Natural killer cell treated with Interleukin-12 subunit alpha and Interleukin-12 subunit beta and Interleukin-15 and Interleukin-18, amount 100 ng/mL, for 72 hours (primary cell): Measurements from ENCODE around the gene HECW1. TPM values are rescaled to one million over a fixed set of nuclear protein-coding genes. Genes with fewer than 3 reads are reported as not detected.

ENCODE experiments used
- ATAC-seq, 2 donors: fragments of 150-1000 bp; cut with Tn5 transposase in 1 of 2; sonication (Bioruptor Pico), chemical (Tn5 transposase) in 1 of 2; 2 replicates each; pipeline ENCODE4 v1.10.0; 2021
- DNase-seq: peaks from one replicate; pipeline ENCODE4 v3.0.0; 2022; ENCODE audit warnings: low spot score
- H3K27ac Mint-ChIP-seq, 2 donors: 1 replicate in 1 of 2; 2 replicates in 1 of 2; pipeline ENCODE4 v1.8.0; 2022; ENCODE audit warnings: mixed read lengths in 2 of 2, mild to moderate bottlenecking in 1 of 2, moderate library complexity in 1 of 2
- H3K27me3 Mint-ChIP-seq, 2 donors: 1 replicate in 1 of 2; 2 replicates in 1 of 2; pipeline ENCODE4 v1.8.0; 2022; ENCODE audit warnings: mixed read lengths in 2 of 2
- H3K36me3 Mint-ChIP-seq: one replicate; pipeline ENCODE4 v1.8.0; 2022; ENCODE audit warnings: mixed read lengths
- H3K4me1 Mint-ChIP-seq, 2 donors: 1 replicate in 1 of 2; 2 replicates in 1 of 2; pipeline ENCODE4 v1.8.0; 2022; ENCODE audit warnings: low read depth in 2 of 2, mixed read lengths in 2 of 2, mild to moderate bottlenecking in 1 of 2
- H3K4me3 Mint-ChIP-seq: one replicate; pipeline ENCODE4 v1.8.0; 2022; ENCODE audit warnings: mixed read lengths
- H3K9me3 Mint-ChIP-seq: 2 replicates; pipeline ENCODE4 v1.8.0; 2022; ENCODE audit warnings: mixed read lengths
- total RNA-seq, 2 donors: library from RNA; stranded (reverse); gene quantifications; one replicate each; pipeline ENCODE4 v1.2.3, GENCODE V29; 2022

Gene HECW1
- total RNA-seq, 2 donors from 2014 or later = not detected

DNA sequence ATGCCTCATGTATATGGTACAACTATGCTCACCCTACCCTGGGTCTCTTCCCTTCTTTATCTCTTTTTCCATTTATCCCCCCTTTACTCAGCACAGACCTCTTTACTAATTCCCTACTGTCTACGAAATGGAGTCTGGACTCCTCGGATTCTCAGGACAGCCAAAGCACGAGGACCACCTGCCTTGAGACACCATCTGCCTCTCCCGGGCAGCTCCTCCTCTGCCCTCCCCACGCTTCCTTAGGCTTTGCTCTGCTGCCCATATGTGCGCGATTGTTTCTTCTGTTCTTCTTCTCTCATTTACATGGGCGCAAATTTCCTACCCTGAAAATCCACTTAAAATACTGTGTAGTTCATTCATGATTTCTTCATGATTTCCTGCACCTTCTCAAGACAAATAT, 407.8 kb downstream of the HECW1 start:
- Mint-ChIP-seq H3K4me3 (no peak overlapping the region), H3K9me3 (no peaks in the 10 kb centered on the region), H3K4me1 (no peaks in the 10 kb centered on the region), H3K36me3 (no peaks in the 10 kb centered on the region), H3K27ac (no peak overlapping the region), H3K27me3 (peaks cover 17 to 21% of the 10 kb centered on the region in 2 donors)
- DNase-seq = no peak
- no peak for ATAC-seq

DNA sequence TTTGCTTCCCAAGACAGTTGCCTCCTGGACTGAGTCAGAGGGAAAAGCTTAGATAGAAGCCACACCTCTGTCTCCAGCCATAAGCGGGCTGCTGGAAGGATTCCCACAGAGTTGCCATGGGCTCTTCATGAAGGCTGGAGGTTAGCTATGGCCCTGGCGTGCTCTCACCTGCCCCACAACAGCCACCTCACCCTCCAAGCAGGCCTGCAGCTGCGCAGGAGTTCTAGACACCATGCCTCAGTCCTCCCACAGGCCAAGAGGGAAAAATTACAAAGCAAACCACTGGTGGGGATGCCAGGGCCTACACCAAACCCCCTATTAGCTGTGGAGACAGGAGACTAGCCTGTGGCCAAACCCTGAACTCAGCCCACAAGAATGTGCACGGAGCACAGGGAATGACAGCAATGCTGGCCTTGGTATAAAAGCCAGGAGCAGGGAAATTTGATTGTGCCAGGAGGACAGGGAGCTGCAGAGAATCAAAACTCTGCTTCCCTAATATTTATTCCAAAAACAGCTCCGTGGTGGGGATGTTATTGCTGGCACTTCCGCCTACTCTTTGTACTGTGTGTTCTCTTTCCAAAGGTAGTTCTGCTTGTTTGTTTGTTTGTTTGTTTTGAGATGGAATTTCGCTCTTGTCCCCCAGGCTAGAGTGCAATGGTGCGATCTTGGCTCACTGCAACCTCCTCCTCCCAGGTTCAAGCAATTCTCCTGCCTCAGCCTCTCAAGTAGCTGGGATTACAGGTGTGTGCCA, 410.1 kb downstream of the HECW1 start:
- no peak overlapping the region for H3K4me3 Mint-ChIP-seq
- H3K4me1 Mint-ChIP-seq = no peaks in the 10 kb centered on the region
- H3K9me3 Mint-ChIP-seq = no peaks in the 10 kb centered on the region
- ATAC-seq (no peak), DNase-seq (no peak)
- H3K36me3 Mint-ChIP-seq = no peaks in the 10 kb centered on the region
- no peak overlapping the region for H3K27ac Mint-ChIP-seq
- peaks cover 17 to 22% of the 10 kb centered on the region in 2 donors for H3K27me3 Mint-ChIP-seq

DNA sequence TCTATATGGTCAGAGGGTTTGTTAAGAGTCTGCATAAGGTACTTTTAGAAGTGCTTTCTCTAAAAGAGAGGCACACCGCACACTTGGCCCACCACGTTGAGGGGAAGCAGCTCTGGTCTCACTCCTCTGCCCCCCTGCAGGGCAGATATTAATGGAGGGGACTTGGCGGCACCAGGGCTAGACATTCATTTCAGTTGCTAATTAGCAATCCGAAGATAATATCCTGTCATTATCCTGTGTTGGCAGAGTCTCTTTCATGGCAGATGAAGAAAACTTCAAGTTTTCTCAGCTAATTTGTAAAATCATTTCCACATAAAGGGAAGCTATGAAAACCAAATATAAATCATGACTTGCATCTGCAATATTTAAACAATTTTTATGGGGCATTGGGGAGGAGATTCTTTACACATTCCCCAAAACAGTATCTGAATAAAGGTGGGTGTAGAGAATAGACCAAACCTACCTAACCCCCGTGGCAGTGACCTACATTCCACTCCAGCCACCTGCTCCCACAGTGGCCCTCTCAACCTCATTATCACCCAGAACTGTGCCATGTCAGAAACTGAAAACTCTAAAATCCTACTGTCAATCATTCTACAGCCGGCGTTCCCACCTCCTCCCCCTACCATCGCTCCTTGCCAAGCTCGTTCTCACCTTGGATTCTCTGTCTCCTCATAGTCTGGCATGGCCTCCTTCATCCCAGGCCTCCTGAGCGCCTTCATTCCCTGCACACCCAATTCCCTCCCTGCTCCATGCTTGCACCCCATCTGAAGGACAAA, 416.3 kb downstream of the HECW1 start:
- Mint-ChIP-seq H3K27me3 (peaks cover 10 to 16% of the 10 kb centered on the region in 2 donors), H3K27ac (no peak overlapping the region), H3K36me3 (no peaks in the 10 kb centered on the region), H3K4me3 (no peak overlapping the region), H3K9me3 (no peaks in the 10 kb centered on the region), H3K4me1 (peaks cover 0 to 2% of the 10 kb centered on the region in 2 donors)
- ATAC-seq (no peak), DNase-seq (no peak)

DNA sequence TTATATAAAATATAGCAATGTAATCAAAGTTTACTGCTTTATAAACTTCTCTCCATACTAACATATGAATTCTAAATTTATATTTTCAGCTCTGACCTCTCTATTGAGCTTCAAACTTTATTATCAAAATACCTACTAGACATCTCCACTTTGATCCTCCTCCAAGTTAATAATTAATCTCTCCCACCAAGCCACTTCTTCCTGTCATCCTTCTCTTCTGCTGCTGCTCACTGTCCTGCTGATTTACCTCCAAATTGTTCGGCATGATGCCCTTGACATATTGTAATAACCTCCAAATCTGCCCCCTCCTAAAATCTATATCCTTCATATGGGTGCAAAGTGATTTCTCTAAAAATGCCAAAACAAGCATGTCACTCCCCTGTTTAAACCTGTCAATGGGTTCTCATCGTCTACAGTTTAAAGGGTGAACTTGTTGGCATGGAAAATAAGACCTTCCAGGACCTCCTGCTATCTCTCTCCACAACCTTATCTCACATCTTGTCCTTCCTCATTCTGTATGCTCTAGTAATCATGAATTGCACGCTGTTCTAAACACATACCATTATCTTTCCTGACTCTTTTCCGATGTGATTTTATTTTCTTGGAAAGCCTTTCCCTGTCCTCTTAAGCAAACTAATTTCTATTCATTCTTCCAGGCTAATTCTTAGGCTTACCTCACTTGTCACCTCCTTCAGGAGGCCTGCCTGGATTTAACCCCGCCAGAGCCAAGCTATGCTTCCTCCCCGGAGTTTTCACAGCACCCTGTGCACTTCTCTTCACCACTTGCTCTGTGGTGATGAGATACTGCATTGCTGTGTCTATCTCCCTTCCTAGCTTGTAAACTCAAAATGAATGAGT, 418.3 kb downstream of the HECW1 start:
- Mint-ChIP-seq H3K36me3 (no peaks in the 10 kb centered on the region), H3K27me3 (peaks cover 6 to 8% of the 10 kb centered on the region in 2 donors), H3K4me1 (peaks cover 0 to 2% of the 10 kb centered on the region in 2 donors), H3K9me3 (no peaks in the 10 kb centered on the region), H3K27ac (no peak overlapping the region), H3K4me3 (no peak overlapping the region)
- ATAC-seq (no peak), DNase-seq (no peak)

DNA sequence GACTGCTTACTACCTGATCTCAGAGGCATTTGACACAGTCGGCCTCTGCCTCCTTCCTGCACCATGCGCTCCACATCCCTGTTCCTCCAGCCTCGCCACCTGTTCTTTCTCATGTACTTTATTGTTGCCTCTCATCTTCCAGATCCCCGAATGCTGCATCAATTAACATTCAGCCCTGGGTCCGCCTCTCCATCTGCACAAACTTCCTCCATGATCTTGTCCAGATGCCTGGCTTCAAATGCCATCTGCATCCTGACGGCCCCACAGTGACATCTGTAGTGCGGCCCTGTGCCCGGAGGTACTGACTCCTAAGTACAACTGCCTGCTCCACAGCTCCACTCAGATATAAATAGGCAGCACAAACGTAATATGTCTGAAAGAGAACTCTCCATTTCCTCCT, 419.3 kb downstream of the HECW1 start:
- DNase-seq = no peak
- no peak for ATAC-seq
- H3K36me3 Mint-ChIP-seq = no peaks in the 10 kb centered on the region
- H3K4me3 Mint-ChIP-seq = no peak overlapping the region
- H3K4me1 Mint-ChIP-seq = peaks cover 0 to 2% of the 10 kb centered on the region in 2 donors
- no peak overlapping the region for H3K27ac Mint-ChIP-seq
- H3K27me3 Mint-ChIP-seq = peaks cover 6 to 8% of the 10 kb centered on the region in 2 donors
- H3K9me3 Mint-ChIP-seq = no peaks in the 10 kb centered on the region

DNA sequence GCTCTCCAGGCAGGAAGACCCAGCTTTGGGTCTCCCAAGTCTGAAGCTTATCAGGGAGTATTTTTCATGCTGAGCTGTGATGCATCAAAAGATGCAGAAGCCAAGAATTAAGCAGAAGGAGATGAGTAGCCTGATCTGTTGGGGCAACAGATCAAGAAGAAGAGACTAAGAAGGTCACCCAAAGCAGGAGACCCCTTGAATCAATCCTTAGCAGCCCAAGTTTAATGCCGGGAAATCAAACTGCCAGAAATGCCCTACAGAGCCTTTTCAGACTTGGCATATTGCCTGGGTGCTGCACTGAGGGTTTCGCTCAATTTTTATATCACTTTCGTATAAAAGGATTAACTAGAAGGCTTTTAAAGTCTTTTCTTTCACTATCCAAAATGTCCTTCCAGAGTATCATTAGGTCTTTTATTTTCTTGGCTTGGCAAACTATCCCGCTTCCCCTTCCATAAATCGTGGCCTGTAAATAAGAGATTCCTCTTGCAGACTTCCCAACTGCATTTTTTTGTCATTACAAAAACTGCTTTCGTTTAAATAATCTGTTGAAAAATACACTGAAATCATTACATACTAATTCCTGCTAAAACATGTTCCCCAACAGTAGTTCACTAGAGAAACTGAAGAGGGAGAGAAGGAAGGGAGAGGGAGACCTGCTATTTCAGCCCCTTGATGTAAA, 421.5 kb downstream of the HECW1 start:
- DNase-seq = no peak
- Mint-ChIP-seq H3K9me3 (no peaks in the 10 kb centered on the region), H3K27me3 (peaks cover 6 to 8% of the 10 kb centered on the region in 2 donors), H3K4me3 (no peak overlapping the region), H3K4me1 (peaks cover 0 to 2% of the 10 kb centered on the region in 2 donors), H3K27ac (no peak overlapping the region), H3K36me3 (no peaks in the 10 kb centered on the region)
- no peak for ATAC-seq

DNA sequence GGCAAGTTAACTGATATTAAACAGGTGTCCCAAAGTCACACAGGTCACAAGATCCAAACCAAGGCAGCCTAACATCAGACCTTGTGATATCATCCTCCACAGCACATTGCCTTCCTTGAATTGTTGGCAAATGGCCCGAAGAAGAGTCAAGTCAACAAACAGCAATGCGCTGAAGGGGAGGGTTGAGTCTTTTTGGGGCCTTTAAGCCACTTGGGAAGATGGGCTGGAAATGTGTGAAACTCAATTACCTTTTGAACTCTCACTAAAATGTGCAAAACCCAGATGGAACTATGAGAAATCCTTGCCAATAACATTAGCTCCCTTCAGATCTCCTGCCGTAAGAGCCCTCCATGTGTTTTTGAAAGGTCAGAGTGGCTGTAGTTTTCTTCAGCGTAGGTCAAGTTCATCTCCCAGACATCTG, 422.6 kb downstream of the HECW1 start:
- H3K4me1 Mint-ChIP-seq = no peaks in the 10 kb centered on the region
- no peak for ATAC-seq
- DNase-seq = no peak
- H3K36me3 Mint-ChIP-seq = no peaks in the 10 kb centered on the region
- H3K9me3 Mint-ChIP-seq = no peaks in the 10 kb centered on the region
- H3K27me3 Mint-ChIP-seq = peaks cover 0 to 4% of the 10 kb centered on the region in 2 donors
- H3K4me3 Mint-ChIP-seq = no peak overlapping the region
- H3K27ac Mint-ChIP-seq = no peak overlapping the region

GRCh38 chr7:43535810-43536585, 423.6 kb downstream of the HECW1 start:
- ATAC-seq (no peak), DNase-seq (no peak)
- Mint-ChIP-seq H3K36me3 (no peaks in the 10 kb centered on the region), H3K27me3 (peaks cover 7 to 9% of the 10 kb centered on the region in 2 donors), H3K4me3 (no peak overlapping the region), H3K4me1 (no peaks in the 10 kb centered on the region), H3K27ac (no peak overlapping the region), H3K9me3 (no peaks in the 10 kb centered on the region)

- Mint-ChIP-seq H3K4me3 (no peak overlapping the region), H3K27ac (no peak overlapping the region), H3K9me3 (no peaks in the 10 kb centered on the region), H3K27me3 (peaks cover 11 to 12% of the 10 kb centered on the region in 2 donors), H3K4me1 (no peaks in the 10 kb centered on the region), H3K36me3 (no peaks in the 10 kb centered on the region)
- ATAC-seq (no peak), DNase-seq (no peak)
Observed at GRCh38 chr7:43536773-43537172, 424.3 kb downstream of the HECW1 start.

- DNase-seq (no peak), ATAC-seq (no peak)
- no peaks in the 10 kb centered on the region for H3K4me1 Mint-ChIP-seq
- no peak overlapping the region for H3K27ac Mint-ChIP-seq
- H3K27me3 Mint-ChIP-seq = peaks cover 14 to 17% of the 10 kb centered on the region in 2 donors
- H3K4me3 Mint-ChIP-seq = no peak overlapping the region
- no peaks in the 10 kb centered on the region for H3K36me3 Mint-ChIP-seq
- no peaks in the 10 kb centered on the region for H3K9me3 Mint-ChIP-seq
Observed at GRCh38 chr7:43537765-43538403, 425.4 kb downstream of the HECW1 start.

- ATAC-seq = no peak
Observed at GRCh38 chr7:43538404-43538771, 425.9 kb downstream of the HECW1 start.

DNA sequence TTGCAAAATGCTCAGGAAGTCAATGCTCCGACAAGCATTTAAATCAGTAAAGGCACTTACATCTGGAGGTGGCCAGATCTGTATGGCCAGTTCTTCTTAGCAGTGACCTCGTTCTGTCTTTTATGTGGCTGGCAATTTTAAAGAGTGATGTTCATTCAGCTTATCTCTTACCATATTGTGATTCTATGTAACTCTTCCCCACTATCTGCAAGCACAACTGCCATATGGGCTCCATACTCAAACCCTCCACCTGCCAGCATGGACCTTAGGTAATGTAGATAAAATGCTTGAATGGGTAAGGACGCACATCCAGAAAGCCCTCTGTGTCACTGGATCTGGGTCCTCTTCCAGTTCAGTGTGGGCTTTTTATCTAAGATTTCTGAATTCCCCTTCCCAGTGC, 428.0 kb downstream of the HECW1 start:
- no peak for ATAC-seq
- Mint-ChIP-seq H3K4me3 (no peak overlapping the region), H3K27ac (no peak overlapping the region), H3K4me1 (no peaks in the 10 kb centered on the region), H3K36me3 (no peaks in the 10 kb centered on the region), H3K27me3 (peaks cover 17 to 21% of the 10 kb centered on the region in 2 donors), H3K9me3 (no peaks in the 10 kb centered on the region)
- no peak for DNase-seq

More at GRCh38 chr7:43538404-43538771, 425.9 kb downstream of the HECW1 start:
- no peaks in the 10 kb centered on the region for H3K9me3 Mint-ChIP-seq
- H3K27ac Mint-ChIP-seq = no peak overlapping the region
- no peaks in the 10 kb centered on the region for H3K4me1 Mint-ChIP-seq
- peaks cover 14 to 19% of the 10 kb centered on the region in 2 donors for H3K27me3 Mint-ChIP-seq
- H3K4me3 Mint-ChIP-seq = no peak overlapping the region
- no peaks in the 10 kb centered on the region for H3K36me3 Mint-ChIP-seq
- no peak for DNase-seq
